Measurements from ENCODE around the gene ST8SIA2. TPM values are rescaled to one million over a fixed set of nuclear protein-coding genes. Genes with fewer than 3 reads are reported as not detected.

The ST8SIA2 gene
- total RNA-seq, 1 experiment from 2014 or later: 0.15 TPM

DNA sequence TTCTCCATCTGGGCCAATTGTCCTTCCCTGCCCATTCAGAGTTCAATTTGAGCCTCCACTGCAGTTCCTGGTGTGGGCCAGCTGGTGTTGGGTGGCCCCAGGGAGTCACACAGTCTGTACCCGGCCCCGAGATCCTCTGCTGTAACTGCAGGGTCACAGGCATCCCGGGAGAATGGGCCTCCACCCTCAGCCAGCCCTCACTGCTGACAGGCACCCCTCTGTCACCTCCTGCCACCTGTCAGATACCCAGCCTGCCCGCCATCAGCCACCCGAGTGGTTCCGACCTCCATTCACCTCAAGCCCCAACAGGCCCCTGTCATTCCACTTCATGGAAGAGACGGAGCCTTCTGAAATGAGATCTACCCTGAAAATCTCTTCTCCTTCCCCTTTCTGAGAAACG is 73.2 kb downstream of the ST8SIA2 start:
- ATAC-seq (no peak), DNase-seq (ENCODE audit: low read depth, low spot score) (no peak)
- Histone ChIP-seq H3K36me3 (ENCODE audit: control insufficient read depth, insufficient read depth, low read length) (no peaks in the 10 kb centered on the region), H3K4me1 (ENCODE audit: control insufficient read depth, insufficient read depth, low read length) (no peaks in the 10 kb centered on the region), H3K9me3 (ENCODE audit: control insufficient read depth, insufficient read depth, low read depth, low read length) (no peaks in the 10 kb centered on the region), H3K27me3 (ENCODE audit: control insufficient read depth, insufficient read depth, low read length) (no peaks in the 10 kb centered on the region), H3K4me3 (ENCODE audit: low read depth in 2 of 2, low read length in 2 of 2) (no peak overlapping the region), H3K27ac (ENCODE audit: low read length) (no peak overlapping the region)
- POLR2A ChIA-PET: no interaction called here
- in situ Hi-C loops (cut with HindIII; ENCODE audit: low pct_unique_long_range_greater_than_20kb, low sequenced_read_pairs) (no loop called here), intact Hi-C loops (cut with micrococcal nuclease; ENCODE audit: unreplicated experiment) (no loop called here)
- TF ChIP-seq, protein P1, sequence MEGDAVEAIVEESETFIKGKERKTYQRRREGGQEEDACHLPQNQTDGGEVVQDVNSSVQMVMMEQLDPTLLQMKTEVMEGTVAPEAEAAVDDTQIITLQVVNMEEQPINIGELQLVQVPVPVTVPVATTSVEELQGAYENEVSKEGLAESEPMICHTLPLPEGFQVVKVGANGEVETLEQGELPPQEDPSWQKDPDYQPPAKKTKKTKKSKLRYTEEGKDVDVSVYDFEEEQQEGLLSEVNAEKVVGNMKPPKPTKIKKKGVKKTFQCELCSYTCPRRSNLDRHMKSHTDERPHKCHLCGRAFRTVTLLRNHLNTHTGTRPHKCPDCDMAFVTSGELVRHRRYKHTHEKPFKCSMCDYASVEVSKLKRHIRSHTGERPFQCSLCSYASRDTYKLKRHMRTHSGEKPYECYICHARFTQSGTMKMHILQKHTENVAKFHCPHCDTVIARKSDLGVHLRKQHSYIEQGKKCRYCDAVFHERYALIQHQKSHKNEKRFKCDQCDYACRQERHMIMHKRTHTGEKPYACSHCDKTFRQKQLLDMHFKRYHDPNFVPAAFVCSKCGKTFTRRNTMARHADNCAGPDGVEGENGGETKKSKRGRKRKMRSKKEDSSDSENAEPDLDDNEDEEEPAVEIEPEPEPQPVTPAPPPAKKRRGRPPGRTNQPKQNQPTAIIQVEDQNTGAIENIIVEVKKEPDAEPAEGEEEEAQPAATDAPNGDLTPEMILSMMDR (IDR thresholded peaks at IDR 0.05): no peak
- TF ChIP-seq POLR2AphosphoS5 (IDR thresholded peaks at IDR 0.05; ENCODE audit: low read depth, low read length): no peak
- TF ChIP-seq, protein P2, sequence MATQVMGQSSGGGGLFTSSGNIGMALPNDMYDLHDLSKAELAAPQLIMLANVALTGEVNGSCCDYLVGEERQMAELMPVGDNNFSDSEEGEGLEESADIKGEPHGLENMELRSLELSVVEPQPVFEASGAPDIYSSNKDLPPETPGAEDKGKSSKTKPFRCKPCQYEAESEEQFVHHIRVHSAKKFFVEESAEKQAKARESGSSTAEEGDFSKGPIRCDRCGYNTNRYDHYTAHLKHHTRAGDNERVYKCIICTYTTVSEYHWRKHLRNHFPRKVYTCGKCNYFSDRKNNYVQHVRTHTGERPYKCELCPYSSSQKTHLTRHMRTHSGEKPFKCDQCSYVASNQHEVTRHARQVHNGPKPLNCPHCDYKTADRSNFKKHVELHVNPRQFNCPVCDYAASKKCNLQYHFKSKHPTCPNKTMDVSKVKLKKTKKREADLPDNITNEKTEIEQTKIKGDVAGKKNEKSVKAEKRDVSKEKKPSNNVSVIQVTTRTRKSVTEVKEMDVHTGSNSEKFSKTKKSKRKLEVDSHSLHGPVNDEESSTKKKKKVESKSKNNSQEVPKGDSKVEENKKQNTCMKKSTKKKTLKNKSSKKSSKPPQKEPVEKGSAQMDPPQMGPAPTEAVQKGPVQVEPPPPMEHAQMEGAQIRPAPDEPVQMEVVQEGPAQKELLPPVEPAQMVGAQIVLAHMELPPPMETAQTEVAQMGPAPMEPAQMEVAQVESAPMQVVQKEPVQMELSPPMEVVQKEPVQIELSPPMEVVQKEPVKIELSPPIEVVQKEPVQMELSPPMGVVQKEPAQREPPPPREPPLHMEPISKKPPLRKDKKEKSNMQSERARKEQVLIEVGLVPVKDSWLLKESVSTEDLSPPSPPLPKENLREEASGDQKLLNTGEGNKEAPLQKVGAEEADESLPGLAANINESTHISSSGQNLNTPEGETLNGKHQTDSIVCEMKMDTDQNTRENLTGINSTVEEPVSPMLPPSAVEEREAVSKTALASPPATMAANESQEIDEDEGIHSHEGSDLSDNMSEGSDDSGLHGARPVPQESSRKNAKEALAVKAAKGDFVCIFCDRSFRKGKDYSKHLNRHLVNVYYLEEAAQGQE (IDR thresholded peaks at IDR 0.05; ENCODE audit: insufficient read depth in 1 of 2, low read depth in 2 of 2, low read length in 1 of 2): no peak
- TF ChIP-seq TCF7L2 (IDR thresholded peaks at IDR 0.05; ENCODE audit: low read depth, low read length): no peak
- TF ChIP-seq SIN3A (IDR thresholded peaks at IDR 0.05; ENCODE audit: borderline replicate concordance, insufficient read depth, low read depth, low read length): no peak
- CTCF ChIA-PET: no interaction called here
- BruUV-seq (replicated peaks): no TSS peak

DNA sequence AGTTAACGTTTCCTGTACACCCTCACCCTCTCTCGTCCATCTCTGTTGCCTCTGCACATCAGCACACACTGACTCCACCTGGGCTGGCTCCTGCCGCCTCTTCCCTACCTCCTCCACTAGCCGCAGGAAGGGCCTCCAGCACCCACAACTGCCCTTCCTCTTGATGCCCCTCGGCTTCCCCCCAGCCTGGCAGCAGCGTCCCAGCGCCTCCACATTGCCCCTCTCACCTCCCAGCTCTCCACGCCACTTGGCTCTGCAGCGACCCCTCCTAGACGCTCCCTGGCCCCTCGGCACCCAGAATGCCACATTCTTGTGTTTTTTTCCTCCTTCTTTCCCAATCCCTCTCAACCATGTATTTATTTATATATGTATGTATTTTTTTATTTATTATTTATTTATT is 73.6 kb downstream of the ST8SIA2 start:
- no peaks in the 10 kb centered on the region for H3K9me3 ChIP-seq (ENCODE audit: control insufficient read depth, insufficient read depth, low read depth, low read length)
- no TSS peak for BruUV-seq (replicated peaks)
- H3K4me1 ChIP-seq (ENCODE audit: control insufficient read depth, insufficient read depth, low read length): no peaks in the 10 kb centered on the region
- H3K27ac ChIP-seq (ENCODE audit: low read length): no peak overlapping the region
- H3K36me3 ChIP-seq (ENCODE audit: control insufficient read depth, insufficient read depth, low read length): no peaks in the 10 kb centered on the region
- no peaks in the 10 kb centered on the region for H3K27me3 ChIP-seq (ENCODE audit: control insufficient read depth, insufficient read depth, low read length)
- no peak overlapping the region for H3K4me3 ChIP-seq (ENCODE audit: low read depth in 2 of 2, low read length in 2 of 2)
- ChIA-PET POLR2A (no interaction called here), CTCF (no interaction called here)
- ATAC-seq: no peak
- no peak for DNase-seq (ENCODE audit: low read depth, low spot score)
- TF ChIP-seq POLR2AphosphoS5 (IDR thresholded peaks at IDR 0.05; ENCODE audit: low read depth, low read length): no peak
- TF ChIP-seq, protein P1 (IDR thresholded peaks at IDR 0.05): no peak
- intact Hi-C loops (cut with micrococcal nuclease; ENCODE audit: unreplicated experiment) (no loop called here), in situ Hi-C loops (cut with HindIII; ENCODE audit: low pct_unique_long_range_greater_than_20kb, low sequenced_read_pairs) (no loop called here)

DNA sequence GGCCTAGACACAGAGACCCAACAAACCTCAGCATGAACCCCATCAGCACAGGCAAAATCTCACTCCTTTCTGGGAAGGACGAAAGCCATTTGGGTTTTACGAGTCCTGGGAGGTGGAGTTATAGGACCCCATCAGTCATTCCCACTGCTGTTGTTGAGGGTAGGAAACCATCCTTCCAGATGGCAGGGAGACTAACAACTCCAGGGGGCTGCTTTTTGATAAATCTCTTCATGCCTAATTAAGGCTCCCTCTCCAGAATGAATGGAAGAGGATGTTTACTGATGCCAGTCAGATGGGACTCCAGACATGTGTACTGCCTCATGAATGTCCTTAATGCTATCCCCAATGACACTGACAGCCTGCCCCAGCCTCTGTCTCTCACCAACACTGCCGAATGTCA is 75.3 kb downstream of the ST8SIA2 start:
- H3K36me3 ChIP-seq (ENCODE audit: control insufficient read depth, insufficient read depth, low read length): no peaks in the 10 kb centered on the region
- ATAC-seq (no peak), DNase-seq (ENCODE audit: low read depth, low spot score) (no peak)
- no TSS peak for BruUV-seq (replicated peaks)
- TF ChIP-seq TCF7L2 (IDR thresholded peaks at IDR 0.05; ENCODE audit: low read depth, low read length) (no peak), POLR2AphosphoS5 (IDR thresholded peaks at IDR 0.05; ENCODE audit: low read depth, low read length) (no peak)
- TF ChIP-seq, protein P1 (IDR thresholded peaks at IDR 0.05): no peak
- no peak overlapping the region for H3K4me3 ChIP-seq (ENCODE audit: low read depth in 2 of 2, low read length in 2 of 2)
- no peak overlapping the region for H3K27ac ChIP-seq (ENCODE audit: low read length)
- in situ Hi-C loops (cut with HindIII; ENCODE audit: low pct_unique_long_range_greater_than_20kb, low sequenced_read_pairs) (no loop called here), intact Hi-C loops (cut with micrococcal nuclease; ENCODE audit: unreplicated experiment) (no loop called here)
- CTCF ChIA-PET: no interaction called here
- no peaks in the 10 kb centered on the region for H3K4me1 ChIP-seq (ENCODE audit: control insufficient read depth, insufficient read depth, low read length)
- no peaks in the 10 kb centered on the region for H3K9me3 ChIP-seq (ENCODE audit: control insufficient read depth, insufficient read depth, low read depth, low read length)
- POLR2A ChIA-PET: no interaction called here
- no peaks in the 10 kb centered on the region for H3K27me3 ChIP-seq (ENCODE audit: control insufficient read depth, insufficient read depth, low read length)
